ENCODE data around the gene TSPAN11.

Gene TSPAN11

DNA sequence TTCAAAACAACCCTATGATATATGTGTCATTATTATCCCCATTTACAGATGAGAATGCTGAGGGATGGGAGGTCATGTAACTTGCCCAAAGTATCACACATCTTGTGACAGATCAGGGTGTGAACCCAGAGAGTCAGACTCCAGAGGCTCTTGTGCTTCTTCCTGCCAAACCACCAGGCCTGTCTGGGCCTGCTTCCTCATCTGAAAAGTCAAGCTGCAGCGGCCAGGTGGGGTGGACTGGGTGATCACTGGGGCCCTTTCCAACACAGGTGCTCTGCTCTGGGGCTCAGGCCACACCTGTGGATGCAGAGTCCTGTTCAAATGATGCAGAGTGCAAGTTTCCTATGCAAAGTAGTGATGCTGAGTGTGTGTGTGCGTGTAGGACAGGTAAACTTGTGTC is 26.7 kb downstream of the TSPAN11 start:
- DNase-seq (ENCODE audit: low read depth in 2 of 2): no peak
- no peak overlapping the region for H3K4me3 ChIP-seq (replicated peaks in 1 of 2; ENCODE audit: low read depth in 2 of 2, low read length in 2 of 2)
- TF ChIP-seq, protein P1, sequence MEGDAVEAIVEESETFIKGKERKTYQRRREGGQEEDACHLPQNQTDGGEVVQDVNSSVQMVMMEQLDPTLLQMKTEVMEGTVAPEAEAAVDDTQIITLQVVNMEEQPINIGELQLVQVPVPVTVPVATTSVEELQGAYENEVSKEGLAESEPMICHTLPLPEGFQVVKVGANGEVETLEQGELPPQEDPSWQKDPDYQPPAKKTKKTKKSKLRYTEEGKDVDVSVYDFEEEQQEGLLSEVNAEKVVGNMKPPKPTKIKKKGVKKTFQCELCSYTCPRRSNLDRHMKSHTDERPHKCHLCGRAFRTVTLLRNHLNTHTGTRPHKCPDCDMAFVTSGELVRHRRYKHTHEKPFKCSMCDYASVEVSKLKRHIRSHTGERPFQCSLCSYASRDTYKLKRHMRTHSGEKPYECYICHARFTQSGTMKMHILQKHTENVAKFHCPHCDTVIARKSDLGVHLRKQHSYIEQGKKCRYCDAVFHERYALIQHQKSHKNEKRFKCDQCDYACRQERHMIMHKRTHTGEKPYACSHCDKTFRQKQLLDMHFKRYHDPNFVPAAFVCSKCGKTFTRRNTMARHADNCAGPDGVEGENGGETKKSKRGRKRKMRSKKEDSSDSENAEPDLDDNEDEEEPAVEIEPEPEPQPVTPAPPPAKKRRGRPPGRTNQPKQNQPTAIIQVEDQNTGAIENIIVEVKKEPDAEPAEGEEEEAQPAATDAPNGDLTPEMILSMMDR (IDR thresholded peaks at IDR 0.05; ENCODE audit: low read depth, low read length): no peak

GRCh38 chr12:30953951-30954751 is 27.6 kb downstream of the TSPAN11 start:
- no peak for DNase-seq (ENCODE audit: low read depth in 2 of 2)
- H3K4me3 ChIP-seq (replicated peaks in 1 of 2; ENCODE audit: low read depth in 2 of 2, low read length in 2 of 2): no peak overlapping the region
- TF ChIP-seq, protein P1 (IDR thresholded peaks at IDR 0.05; ENCODE audit: low read depth, low read length): no peak

DNA sequence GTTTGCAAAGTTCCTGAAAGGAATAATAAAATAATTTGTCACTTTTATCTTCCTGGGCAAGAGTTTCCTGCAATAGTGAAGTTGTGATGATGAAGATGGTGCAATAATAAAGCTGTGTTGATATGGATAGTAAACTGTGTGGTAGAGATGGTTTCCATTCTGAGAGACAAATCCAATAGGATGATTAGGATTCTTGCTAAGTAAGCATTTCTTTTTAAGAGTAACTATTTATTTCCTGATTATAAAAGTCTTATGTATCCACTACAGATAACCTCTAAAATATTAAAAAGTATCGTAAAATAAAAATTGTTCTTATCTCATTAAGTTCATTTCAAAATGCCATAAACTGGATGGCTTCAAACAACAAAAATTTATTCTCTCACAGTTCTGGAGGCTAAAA is 28.7 kb downstream of the TSPAN11 start:
- TF ChIP-seq, protein P1 (IDR thresholded peaks at IDR 0.05; ENCODE audit: low read depth, low read length): no peak
- no peak overlapping the region for H3K4me3 ChIP-seq (replicated peaks in 1 of 2; ENCODE audit: low read depth in 2 of 2, low read length in 2 of 2)
- DNase-seq (ENCODE audit: low read depth in 2 of 2): no peak

GRCh38 chr12:30959110-30959710 is 32.7 kb downstream of the TSPAN11 start:
- H3K4me3 ChIP-seq (replicated peaks in 1 of 2; ENCODE audit: low read depth in 2 of 2, low read length in 2 of 2): no peak overlapping the region
- TF ChIP-seq, protein P1 (IDR thresholded peaks at IDR 0.05; ENCODE audit: low read depth, low read length): no peak
- DNase-seq (ENCODE audit: low read depth in 2 of 2): no peak

- DNase-seq (ENCODE audit: low read depth in 2 of 2): no peak
- TF ChIP-seq, protein P1 (IDR thresholded peaks at IDR 0.05; ENCODE audit: low read depth, low read length): no peak
- no peak overlapping the region for H3K4me3 ChIP-seq (replicated peaks in 1 of 2; ENCODE audit: low read depth in 2 of 2, low read length in 2 of 2)
Observed at GRCh38 chr12:30959778-30960177, 33.2 kb downstream of the TSPAN11 start.

- no peak overlapping the region for H3K4me3 ChIP-seq (replicated peaks in 1 of 2; ENCODE audit: low read depth in 2 of 2, low read length in 2 of 2)
- no peak for DNase-seq (ENCODE audit: low read depth in 2 of 2)
- TF ChIP-seq, protein P1 (IDR thresholded peaks at IDR 0.05; ENCODE audit: low read depth, low read length): no peak
Observed at GRCh38 chr12:30961030-30961429, 34.5 kb downstream of the TSPAN11 start.

Measured in cardiac fibroblast (primary cell).